Stomach (tissue), 4 donors: ENCODE measurements around the gene FNDC3B.
"Not testable (repeated sequence)": the region's sequence is repeated elsewhere in the genome, so short reads cannot be mapped to it uniquely, and the experiment has no call there.

ENCODE experiments used
- CTCF ChIP-seq, 7 experiments: fragments of 450-650 bp in 4 of 7; fragments of 200-600 bp in 3 of 7; sonication (generic) in 3 of 7; IDR thresholded peaks; one replicate each; pipeline ENCODE4 v1.5.1; 2016 to 2019; ENCODE audit warnings: antibody characterized with exemption in 7 of 7, control low read depth in 2 of 7, mild to moderate bottlenecking in 1 of 7
- EP300 ChIP-seq: sonication (generic); formaldehyde crosslinking; IDR thresholded peaks from one replicate; pipeline ENCODE4 v1.6.1; 2017; ENCODE audit warnings: antibody characterized with exemption
- POLR2A ChIP-seq, 4 donors: fragments of 450-650 bp; IDR thresholded peaks; one replicate each; pipeline ENCODE4 v1.6.1; 2016; ENCODE audit warnings: antibody characterized with exemption in 4 of 4, control low read depth in 2 of 4, mild to moderate bottlenecking in 1 of 4, moderate library complexity in 1 of 4

GRCh38 chr3:172255321-172255720 lies 215.9 kb downstream of the FNDC3B start:
- not testable (repeated sequence) for TF ChIP-seq CTCF (IDR thresholded peaks at IDR 0.05); POLR2A (IDR thresholded peaks at IDR 0.05); EP300
